NCI-H748 (cell line): ENCODE results near the gene LAMA2.

Experiments used
- DNase-seq: peaks from one replicate; lab custom pipeline; 2025; ENCODE audit not compliant: unreplicated experiment; lab: John Stamatoyannopoulos, UW

Gene LAMA2

DNA sequence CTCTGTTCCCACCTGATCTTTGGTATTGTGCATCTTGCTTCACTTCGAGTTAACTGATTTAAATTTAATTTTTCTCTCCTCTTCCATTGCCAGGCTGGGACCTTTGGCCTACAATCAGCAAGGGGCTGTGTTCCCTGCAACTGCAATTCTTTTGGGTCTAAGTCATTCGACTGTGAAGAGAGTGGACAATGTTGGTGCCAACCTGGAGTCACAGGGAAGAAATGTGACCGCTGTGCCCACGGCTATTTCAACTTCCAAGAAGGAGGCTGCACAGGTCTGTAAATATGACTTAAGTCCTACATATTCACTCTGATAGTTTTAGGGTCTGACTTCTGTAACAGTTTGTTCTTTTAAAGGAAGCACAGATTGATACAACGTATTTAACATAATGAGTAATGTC, 414.7 kb downstream of the LAMA2 start:
- no peak for DNase-seq

DNA sequence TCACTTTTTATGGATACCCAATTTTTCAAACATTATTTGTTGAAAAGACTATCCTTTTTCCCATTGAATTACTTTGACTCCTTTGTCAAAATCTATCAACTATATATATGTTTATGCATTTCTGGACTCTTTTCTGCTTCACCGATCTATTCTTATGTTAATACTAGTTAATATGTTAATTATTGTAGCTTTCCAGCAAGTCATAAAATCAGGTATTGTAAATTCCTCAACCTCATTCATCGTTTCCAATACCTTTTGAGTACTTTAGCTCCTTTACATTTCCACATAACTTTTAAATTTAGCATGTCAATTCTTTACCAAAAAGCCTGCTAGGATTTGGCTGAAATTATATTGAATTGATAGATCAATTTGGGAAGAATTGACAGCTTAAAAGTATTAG, 419.7 kb downstream of the LAMA2 start:
- no peak for DNase-seq

DNA sequence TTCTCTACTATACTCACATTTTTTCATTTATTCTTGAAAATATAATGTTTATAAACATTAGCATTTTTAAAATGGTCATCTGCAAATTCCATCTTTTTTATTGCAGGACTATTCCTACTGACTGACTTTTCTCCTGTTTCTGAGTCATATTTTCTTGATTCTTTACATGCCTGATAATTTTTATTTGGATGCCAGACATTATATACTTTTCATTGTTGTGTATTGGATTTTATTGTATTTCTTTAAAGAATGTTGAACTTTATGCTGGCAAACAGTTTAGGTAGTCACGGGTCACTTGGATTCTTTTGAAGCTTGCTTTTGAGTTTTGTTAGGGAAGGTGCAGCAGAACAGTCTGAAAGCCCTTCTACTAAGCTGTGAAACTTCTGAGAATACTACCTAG, 423.9 kb downstream of the LAMA2 start:
- no peak for DNase-seq

DNA sequence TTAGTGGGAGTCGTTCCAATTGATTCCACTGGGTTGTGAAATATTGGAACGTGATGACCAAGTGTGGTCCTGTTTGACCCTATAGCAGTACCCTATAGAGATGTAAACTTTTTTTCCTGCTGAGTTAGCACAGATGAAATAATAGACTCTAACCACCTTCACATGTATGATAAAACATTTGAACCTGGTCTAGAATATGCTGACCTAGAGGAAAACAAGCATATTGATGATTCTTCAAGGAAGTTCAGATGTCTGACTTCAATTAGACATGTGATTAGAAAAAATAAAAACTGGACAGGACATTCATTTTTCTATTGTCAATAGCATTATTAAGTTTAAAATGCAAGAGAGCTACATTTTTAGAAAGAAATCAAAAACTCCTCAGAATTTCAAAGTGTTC, 424.9 kb downstream of the LAMA2 start:
- no peak for DNase-seq

DNA sequence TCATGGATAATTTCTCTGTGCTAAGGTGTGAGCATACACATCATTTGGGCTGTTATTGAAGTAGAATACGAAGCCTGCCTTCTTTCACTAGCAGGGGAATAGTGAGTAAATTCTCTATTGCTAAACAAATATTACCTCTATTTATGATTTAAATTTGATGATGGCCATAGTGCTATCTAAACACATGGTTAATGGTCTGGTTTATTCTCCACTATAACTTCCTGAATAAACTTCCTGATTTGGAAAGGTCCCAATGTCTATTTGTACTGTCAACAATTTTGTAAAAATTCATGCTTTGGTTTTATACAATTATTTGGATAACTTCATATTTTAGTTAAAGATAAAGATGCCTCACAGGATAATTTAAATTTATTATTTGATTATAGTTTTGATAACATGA, 426.2 kb downstream of the LAMA2 start:
- peak; percentile 55 for DNase-seq

DNA sequence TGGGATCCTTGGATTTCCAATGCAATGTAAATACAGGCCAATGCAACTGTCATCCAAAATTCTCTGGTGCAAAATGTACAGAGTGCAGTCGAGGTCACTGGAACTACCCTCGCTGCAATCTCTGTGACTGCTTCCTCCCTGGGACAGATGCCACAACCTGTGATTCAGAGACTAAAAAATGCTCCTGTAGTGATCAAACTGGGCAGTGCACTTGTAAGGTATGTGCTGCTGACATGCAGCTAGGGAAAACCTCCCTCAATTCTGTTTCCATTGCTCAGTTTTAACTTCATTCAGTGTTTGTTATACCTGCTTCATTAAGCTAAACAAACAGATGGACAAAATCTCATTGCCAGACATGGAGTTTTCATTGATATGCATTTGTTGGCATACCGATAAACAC, 429.9 kb downstream of the LAMA2 start:
- no peak for DNase-seq

DNA sequence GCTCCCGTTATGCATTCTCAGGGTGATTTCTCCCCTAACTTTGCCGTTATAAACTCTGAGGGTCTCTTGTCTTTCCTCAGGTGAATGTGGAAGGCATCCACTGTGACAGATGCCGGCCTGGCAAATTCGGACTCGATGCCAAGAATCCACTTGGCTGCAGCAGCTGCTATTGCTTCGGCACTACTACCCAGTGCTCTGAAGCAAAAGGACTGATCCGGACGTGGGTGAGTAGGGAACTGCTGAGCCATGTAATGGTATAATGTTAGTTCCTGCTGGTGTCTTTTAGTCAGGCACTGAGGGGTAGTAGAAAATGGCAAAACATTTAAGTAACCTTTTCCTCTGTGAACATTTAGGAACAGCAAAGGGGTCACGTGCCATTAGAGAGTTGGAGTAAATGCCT, 431.6 kb downstream of the LAMA2 start:
- no peak for DNase-seq

DNA sequence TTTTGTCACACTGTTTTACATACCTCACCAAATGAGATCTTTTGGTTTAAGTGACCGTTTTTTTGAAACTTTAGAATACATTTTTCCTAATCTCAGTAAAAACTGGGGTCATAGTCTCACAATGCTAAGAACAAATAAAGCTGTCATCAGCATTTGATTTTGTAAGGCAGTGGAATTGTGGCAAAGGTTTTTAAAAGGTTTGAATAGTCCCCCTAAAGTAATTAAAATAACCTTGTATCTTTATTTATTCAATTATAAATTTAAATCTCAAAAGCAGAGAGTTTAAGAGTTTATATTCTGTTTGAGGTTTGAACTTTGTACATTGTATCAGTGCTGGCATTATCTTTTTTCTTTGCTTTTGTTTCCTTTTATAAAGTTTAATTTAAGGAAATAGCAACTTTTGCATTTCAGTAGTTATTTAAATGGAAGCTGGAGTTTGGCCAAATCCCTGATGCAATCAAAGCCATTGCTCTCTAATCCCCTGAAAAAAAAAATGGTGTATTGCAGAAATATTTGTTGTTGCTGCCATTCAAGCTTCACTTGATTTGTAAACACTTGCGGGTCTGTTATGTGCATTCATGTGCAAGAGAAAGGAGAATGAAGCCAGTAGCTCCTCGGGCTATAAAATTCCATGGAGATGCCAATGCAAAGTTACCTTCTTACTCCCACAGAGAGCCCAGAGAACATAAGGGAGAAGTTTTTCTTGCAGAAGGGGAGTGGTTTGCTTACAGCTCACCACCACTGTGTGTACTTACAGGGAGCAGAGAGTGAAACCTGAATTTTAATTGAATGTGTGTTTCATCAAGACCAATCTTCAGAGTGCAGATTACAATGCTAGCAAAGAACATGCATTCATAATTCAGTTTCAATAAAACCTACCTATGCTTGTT, 435.2 kb downstream of the LAMA2 start:
- no peak for DNase-seq

DNA sequence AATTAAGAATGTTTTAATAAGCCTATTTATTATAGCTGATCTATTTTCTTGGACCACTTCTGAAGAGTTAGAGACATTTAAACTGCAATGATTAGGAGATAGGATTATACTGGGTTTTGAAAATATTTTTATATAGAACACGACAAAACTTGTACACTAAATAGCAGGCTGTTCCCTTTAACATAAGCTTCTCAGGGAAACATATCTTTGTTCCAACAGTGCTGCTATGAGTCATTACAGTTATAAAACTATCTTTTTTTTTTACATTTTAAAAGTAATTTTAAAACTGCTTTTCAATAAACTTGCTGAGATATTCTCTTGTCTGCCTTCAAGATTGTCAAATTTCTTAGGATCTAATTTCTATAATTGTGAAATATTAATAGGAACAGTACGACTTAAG, 438.0 kb downstream of the LAMA2 start:
- no peak for DNase-seq

DNA sequence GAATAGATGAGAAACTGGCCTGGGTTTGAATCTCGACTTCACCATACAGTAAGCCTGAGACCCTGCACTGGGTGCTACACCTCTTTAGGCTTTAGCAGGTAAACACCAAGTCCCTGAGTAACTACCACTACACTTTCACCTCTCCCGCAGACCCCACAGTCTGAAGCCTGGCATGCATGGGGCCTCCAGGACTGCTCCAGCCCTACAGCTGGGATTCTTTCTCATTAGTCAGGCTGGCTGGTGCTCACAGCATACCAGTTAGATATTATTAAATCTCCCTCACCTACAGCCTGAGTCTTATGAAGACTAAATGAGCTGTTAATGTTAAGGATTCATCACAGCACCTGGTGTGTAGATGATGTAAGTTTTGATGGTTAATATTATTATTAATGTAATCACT, 438.4 kb downstream of the LAMA2 start:
- no peak for DNase-seq

DNA sequence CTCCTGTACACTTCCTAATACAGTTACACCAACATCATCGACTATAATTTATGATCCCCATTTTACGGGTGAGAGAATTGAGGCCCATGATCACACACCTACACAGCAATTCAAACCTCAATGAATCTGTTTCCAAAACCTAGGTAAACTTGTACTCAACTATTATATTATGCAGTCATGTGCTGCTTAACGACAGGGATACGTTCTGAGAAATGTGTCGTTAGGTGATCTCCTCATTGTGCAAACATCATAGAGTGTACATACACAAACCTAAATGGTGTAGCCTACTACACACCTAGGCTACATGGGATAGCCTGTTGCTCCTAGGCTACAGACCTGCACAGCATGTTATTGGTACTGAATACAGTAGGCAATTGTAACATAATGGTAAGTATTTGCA, 441.4 kb downstream of the LAMA2 start:
- DNase-seq: peak; percentile 4

DNA sequence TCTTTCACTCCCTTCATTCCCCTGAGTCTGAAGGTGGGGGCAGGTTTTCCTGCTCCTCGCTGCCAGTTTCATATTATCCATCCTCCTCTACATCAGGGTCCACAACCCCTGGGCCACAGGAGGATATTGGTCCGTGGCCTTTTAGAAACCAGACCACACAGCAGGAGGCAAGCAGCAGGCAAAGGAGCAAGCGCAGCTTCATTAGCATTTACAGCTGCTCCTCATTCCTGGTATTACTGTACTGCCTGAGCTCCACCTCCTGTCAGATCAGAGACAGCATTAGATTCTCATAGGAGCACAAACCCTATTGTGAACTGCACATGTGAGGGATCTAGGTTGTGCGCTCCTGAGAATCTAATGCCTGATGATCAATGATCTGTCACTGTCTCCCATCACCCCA, 446.7 kb downstream of the LAMA2 start:
- DNase-seq: no peak

DNA sequence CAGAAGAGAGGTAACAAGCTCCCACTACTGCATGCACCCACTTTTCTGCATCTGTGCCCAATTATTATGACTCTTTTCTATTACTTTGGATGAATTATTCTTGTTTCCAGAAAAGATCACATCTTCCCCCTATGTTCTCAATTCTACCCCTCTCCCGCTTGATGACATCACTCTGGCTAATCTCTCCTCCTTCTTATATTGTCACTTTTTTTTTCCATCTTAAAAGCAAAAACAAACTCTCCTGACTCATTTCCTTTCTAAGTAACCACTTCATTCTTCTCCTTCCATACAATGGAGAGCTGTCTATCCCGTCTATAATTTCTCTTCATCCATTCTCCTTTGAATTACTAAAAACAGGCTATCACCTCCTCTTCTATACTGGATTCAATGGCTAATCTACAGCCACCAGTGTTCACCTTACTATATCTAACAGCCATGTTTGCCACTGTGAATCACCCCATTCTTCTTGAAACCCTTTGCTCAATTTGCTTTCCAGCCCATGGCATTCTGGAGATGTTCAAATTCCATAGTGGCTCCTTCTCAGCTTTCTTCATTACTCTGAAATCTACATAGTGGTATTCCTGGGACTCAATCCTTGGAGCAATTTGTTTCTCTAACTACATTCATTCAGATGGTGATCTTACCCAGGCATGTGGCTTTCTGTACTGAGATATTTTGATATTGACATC, 448.7 kb downstream of the LAMA2 start:
- DNase-seq: no peak

DNA sequence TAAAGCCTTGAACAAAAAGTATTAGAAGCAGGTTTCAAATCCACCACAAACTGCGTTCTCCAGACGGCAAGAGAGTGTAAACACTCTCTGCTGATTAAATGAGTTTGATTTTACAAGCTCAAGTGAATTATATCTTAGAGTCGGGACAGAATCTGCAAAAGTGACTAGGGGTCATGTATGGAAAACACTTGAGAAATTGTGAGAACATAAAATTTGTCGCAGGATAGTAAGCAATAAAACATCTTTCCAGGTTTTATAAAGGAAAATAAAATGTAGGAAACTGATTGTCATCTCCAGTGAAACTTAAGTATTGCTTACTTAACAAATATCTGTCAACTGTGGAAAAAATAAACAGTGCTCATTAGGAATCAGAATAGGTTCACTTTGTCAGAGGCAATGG, 452.9 kb downstream of the LAMA2 start:
- DNase-seq: no peak

DNA sequence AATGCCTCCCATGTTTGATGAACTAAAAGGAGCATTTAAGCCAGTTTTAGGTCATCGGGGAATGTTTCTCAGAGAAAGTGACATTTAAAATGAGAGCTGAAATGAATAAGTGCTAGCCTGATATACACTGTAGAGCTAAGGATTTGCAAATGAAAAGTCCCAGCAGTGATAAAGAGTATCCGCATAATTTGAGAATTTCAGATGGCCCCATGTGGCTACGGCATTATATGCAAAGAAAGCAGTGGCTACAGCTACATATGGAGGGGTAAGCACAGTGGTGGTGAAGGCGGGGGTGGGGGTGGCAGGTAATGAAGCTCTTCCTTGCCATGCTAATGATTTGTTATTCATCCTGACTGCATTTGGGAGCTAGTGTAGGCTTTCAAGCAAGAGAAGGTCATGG, 455.7 kb downstream of the LAMA2 start:
- no peak for DNase-seq

DNA sequence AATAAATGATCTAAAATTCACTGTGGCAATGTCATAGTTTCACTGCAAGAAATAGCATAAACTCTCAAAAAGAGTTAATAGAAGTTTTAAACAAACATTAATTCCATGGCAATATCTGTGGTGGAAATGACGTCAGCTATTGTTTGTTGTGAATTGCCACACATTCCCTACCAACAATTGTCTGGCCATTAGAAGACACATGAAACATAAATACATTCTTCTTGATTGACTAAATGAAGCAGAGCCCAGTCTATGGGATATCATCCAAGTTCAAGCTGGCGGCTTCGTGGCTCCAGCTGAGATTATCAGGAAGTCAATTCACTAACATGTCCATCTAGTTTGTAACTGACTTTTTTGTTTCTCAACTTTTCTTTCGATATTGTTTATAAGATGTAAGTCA, 458.0 kb downstream of the LAMA2 start:
- DNase-seq: no peak

DNA sequence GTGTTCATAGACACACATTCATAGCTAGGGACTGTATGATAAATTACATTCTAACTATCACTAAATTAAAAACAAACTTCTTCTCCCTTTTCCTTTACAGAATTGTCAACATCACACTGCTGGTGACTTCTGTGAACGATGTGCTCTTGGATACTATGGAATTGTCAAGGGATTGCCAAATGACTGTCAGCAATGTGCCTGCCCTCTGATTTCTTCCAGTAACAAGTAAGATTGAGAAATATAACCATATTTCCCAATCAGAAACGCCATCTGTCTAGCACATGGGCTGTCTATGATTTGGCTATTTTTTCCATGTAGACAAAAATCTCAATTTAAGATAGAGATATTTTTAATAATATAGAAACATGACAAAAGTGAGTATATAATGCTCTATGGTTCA, 459.3 kb downstream of the LAMA2 start:
- no peak for DNase-seq

DNA sequence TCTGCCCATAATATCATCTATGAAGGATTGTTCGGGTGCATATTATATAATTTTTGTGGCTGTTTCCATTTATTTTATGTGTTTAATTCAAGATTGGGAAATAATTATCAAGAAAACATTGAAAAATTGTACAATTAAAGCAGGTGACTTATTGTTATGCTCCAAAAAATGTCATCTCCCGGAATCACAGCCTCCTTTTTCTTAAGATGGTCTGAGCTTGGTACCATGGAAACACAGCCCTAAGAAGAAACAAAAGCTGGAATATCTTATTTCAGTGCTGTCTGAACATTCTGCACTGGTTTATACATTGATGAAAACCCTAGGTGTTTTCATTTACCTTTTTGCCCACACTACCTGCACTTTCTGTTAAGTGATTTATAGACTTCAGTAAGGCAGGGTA, 459.9 kb downstream of the LAMA2 start:
- DNase-seq: no peak

DNA sequence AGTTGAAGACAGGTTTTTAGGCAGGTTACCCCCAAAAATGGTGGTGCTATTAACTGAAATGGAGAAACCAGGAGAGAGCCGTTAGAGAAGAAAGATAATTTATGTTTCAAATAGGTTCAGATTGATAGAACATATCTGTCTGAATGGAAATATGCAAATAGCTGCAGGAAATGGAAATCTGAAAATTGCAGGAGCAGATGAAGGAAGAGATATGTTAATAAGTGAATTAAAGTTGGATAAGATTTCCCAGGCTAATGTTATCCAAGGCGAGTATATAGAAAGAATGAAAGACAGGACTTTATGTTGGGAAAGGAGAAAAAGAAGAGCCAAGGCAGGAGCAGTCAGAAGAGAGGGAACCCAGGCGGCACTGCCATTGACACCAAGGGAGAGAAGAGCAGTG, 461.4 kb downstream of the LAMA2 start:
- DNase-seq: no peak

DNA sequence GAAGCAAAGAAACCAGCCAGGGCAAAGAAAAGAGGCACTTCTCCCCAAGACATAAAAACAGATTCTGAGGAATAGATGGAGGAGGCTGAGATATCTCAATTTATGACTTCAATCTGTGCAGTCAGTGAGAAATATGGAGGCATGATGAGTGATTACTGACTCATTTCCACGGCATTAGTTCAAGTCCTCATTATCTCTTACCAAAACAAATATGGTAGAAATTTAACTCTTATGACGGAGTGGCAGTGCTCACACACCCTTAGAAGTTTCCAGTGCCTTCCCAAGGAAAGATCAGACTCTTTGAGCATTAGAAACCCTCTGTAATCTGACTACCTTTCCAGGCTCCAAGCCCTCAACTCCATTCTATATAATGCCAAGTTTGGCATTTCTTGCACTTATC, 463.0 kb downstream of the LAMA2 start:
- no peak for DNase-seq

DNA sequence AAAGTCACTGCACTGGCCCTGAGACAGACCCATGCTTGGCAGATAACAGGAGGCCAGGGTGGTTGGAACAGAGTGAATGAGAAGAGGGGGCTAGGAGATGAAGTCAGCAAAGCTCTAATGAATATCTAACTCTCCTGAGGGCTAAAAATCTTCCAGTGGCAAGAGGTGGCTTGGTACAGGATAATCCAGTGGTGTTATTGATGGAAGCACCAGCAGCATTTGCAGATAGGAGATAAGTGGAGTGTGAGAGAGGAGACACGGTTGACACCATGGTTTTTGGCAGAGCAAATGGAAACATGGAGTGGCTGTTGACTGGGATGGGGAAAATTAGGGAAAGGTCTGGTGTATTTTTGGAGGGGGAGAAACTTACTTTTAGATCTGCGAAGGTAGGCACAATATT, 464.0 kb downstream of the LAMA2 start:
- DNase-seq: no peak

DNA sequence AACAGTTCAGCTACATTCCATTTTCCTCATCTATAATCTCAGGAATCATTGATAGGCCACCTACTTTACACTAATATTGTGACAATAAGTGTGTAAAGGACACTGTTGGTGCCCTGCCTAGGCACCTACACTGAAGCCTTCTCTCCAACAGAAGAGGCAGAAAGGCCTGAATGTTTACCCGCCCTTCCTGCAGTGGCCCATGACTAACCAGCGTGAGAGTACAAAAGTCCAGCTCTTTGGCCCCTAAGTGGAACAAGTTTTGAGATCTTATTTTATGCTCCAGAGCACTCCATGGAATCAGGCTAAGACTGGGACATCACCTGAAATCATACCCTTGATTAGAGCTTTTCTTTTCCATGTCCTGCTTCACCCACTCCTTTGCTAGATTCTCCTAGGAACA, 467.3 kb downstream of the LAMA2 start:
- no peak for DNase-seq

DNA sequence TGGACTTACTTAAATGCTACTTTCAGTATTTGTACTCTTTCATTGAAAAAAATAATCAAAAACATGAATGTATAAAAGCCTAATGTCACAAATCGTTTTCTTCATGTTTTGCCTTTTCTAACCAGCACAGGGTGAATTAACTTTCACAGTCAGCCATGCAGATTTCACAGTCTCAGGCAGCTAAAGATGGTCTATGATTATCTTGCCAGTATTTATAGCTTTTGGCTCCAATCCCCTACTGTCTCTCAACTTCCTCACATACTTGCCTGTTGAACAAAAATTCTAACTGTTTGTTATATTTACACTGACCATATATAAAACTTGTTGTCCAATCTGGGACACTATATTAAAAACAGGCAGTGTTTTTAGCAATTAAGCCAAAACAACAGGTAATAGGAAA, 468.9 kb downstream of the LAMA2 start:
- DNase-seq: no peak
